ENCODE results near the gene WDR19.

WDR19 gene

DNA sequence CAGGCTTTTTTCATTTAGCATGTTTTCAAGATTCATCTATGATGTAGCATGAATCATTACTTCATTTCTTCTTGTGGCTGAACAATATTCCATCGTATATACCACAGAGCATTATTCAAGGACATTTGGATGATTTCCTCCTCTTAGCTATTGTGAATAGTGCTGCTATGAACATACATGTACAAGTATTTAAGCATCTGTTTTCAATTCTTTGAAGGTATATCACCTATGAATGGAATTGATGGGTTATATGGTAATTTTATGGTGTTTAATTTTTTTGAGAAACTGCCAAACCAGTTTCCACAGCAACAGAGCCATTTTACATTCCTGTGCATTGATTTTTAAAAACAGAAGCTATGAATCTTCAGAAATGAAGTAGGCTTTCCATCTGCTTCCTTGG is 36.1 kb upstream of the WDR19 start:
- Histone ChIP-seq H3K27me3 (ENCODE audit: insufficient read depth, low read length, poor library complexity) (no peaks in the 10 kb centered on the region), H3K4me3 (ENCODE audit: low read depth in 1 of 2, low read length in 2 of 2) (no peak overlapping the region), H3K9ac (ENCODE audit: low read depth, low read length) (no peak overlapping the region), H4K20me1 (ENCODE audit: insufficient read depth, low read length) (no peaks in the 10 kb centered on the region), H2AFZ (ENCODE audit: low read depth, low read length) (no peak overlapping the region), H3K4me2 (ENCODE audit: insufficient read depth, low read length) (no peak overlapping the region), H3K9me3 (ENCODE audit: insufficient read depth, low read length, severe bottlenecking) (no peaks in the 10 kb centered on the region), H3K4me1 (ENCODE audit: insufficient read depth, low read length) (peaks cover 6% of the 10 kb centered on the region), H3K36me3 (ENCODE audit: insufficient read depth, low read length) (no peaks in the 10 kb centered on the region), H3K27ac (ENCODE audit: low read length) (no peak overlapping the region), H3K79me2 (ENCODE audit: insufficient read depth, low read length) (no peaks in the 10 kb centered on the region)
- TF ChIP-seq EZH2 (IDR thresholded peaks at IDR 0.05; ENCODE audit: borderline replicate concordance, low read depth, low read length, severe bottlenecking) = no peak
- TF ChIP-seq, protein P1, sequence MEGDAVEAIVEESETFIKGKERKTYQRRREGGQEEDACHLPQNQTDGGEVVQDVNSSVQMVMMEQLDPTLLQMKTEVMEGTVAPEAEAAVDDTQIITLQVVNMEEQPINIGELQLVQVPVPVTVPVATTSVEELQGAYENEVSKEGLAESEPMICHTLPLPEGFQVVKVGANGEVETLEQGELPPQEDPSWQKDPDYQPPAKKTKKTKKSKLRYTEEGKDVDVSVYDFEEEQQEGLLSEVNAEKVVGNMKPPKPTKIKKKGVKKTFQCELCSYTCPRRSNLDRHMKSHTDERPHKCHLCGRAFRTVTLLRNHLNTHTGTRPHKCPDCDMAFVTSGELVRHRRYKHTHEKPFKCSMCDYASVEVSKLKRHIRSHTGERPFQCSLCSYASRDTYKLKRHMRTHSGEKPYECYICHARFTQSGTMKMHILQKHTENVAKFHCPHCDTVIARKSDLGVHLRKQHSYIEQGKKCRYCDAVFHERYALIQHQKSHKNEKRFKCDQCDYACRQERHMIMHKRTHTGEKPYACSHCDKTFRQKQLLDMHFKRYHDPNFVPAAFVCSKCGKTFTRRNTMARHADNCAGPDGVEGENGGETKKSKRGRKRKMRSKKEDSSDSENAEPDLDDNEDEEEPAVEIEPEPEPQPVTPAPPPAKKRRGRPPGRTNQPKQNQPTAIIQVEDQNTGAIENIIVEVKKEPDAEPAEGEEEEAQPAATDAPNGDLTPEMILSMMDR (IDR thresholded peaks at IDR 0.05; ENCODE audit: borderline replicate concordance, extremely low read depth, low read length, poor library complexity, severe bottlenecking) = no peak
- no peak for DNase-seq
- no peak for ATAC-seq (ENCODE audit: insufficient read depth, low read depth)

DNA sequence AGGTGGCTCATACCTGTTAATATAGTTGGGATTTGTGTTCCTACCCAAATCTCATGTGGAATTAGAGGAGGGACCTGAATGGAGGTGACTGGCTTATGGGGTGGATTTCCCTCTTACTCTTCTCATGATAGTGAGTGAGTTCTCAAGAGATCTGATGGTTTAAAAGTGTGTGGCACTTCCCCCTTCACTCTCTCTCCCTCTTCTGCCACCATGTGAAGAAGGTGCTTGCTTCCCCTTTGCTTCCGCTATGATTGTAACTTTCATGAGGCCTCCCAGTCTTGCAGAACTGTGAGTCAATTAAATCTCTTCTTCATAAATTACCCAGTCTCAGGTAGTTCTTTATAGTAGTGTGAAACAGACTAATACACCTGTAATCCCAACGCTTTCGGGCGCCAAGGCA is 28.3 kb upstream of the WDR19 start:
- TF ChIP-seq, protein P1 (IDR thresholded peaks at IDR 0.05; ENCODE audit: borderline replicate concordance, extremely low read depth, low read length, poor library complexity, severe bottlenecking) = no peak
- TF ChIP-seq EZH2 (IDR thresholded peaks at IDR 0.05; ENCODE audit: borderline replicate concordance, low read depth, low read length, severe bottlenecking) = no peak
- Histone ChIP-seq H4K20me1 (ENCODE audit: insufficient read depth, low read length) (no peaks in the 10 kb centered on the region), H3K9me3 (ENCODE audit: insufficient read depth, low read length, severe bottlenecking) (no peaks in the 10 kb centered on the region), H3K9ac (ENCODE audit: low read depth, low read length) (no peak overlapping the region), H3K4me3 (ENCODE audit: low read depth in 1 of 2, low read length in 2 of 2) (no peak overlapping the region), H3K36me3 (ENCODE audit: insufficient read depth, low read length) (no peaks in the 10 kb centered on the region), H3K27me3 (ENCODE audit: insufficient read depth, low read length, poor library complexity) (no peaks in the 10 kb centered on the region), H3K4me2 (ENCODE audit: insufficient read depth, low read length) (no peak overlapping the region), H2AFZ (ENCODE audit: low read depth, low read length) (no peak overlapping the region), H3K27ac (ENCODE audit: low read length) (no peak overlapping the region), H3K79me2 (ENCODE audit: insufficient read depth, low read length) (no peaks in the 10 kb centered on the region), H3K4me1 (ENCODE audit: insufficient read depth, low read length) (peaks cover 9% of the 10 kb centered on the region)
- DNase-seq (no peak), ATAC-seq (ENCODE audit: insufficient read depth, low read depth) (no peak)

DNA sequence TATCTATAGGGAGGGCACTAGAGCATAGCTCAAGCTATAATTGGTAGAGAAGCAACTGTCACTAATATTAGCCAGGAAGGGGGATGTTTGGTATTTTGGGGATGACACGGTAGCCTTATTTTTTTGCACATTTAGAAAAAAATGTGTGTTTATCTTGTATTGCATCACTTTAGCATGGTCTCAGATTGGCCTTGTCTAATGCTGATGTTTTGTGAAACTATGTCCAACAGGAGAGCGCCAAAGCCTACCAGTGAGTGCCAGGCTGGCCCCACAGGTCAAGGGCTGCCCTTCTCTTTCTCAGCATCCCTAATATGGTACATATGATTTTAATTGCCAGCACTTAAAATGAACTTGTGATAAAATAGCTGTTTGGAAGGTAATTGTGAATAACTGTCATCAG is 24.8 kb upstream of the WDR19 start:
- ATAC-seq (ENCODE audit: insufficient read depth, low read depth) (no peak), DNase-seq (no peak)
- Histone ChIP-seq H3K27ac (ENCODE audit: low read length) (no peak overlapping the region), H4K20me1 (ENCODE audit: insufficient read depth, low read length) (no peaks in the 10 kb centered on the region), H3K79me2 (ENCODE audit: insufficient read depth, low read length) (no peaks in the 10 kb centered on the region), H3K9ac (ENCODE audit: low read depth, low read length) (no peak overlapping the region), H3K4me3 (ENCODE audit: low read depth in 1 of 2, low read length in 2 of 2) (no peak overlapping the region), H3K27me3 (ENCODE audit: insufficient read depth, low read length, poor library complexity) (no peaks in the 10 kb centered on the region), H3K4me1 (ENCODE audit: insufficient read depth, low read length) (no peaks in the 10 kb centered on the region), H2AFZ (ENCODE audit: low read depth, low read length) (no peak overlapping the region), H3K9me3 (ENCODE audit: insufficient read depth, low read length, severe bottlenecking) (no peaks in the 10 kb centered on the region), H3K36me3 (ENCODE audit: insufficient read depth, low read length) (no peaks in the 10 kb centered on the region), H3K4me2 (ENCODE audit: insufficient read depth, low read length) (no peak overlapping the region)
- TF ChIP-seq, protein P1 (IDR thresholded peaks at IDR 0.05; ENCODE audit: borderline replicate concordance, extremely low read depth, low read length, poor library complexity, severe bottlenecking) = no peak

DNA sequence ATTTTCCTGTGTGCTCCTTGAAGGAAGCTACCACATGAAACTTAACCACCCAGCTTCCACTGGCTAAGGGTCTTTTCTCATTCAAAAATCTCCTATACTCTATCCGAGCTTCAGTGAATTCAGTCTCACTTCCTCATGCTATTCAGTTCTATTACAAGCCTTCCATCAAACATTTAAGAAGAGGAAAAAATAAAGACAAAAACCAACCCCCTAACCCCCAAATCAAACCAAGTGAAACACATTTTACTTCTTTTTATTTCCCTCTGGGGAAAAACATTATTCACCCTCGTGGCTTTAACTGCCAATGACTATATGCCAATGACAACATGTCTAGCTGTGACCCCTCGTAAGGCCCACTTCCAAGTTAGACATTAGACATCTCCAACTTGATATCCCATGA is 16.2 kb upstream of the WDR19 start:
- Histone ChIP-seq H3K4me2 (ENCODE audit: insufficient read depth, low read length) (no peak overlapping the region), H3K9me3 (ENCODE audit: insufficient read depth, low read length, severe bottlenecking) (no peaks in the 10 kb centered on the region), H4K20me1 (ENCODE audit: insufficient read depth, low read length) (no peaks in the 10 kb centered on the region), H3K4me3 (ENCODE audit: low read depth in 1 of 2, low read length in 2 of 2) (no peak overlapping the region), H3K27ac (ENCODE audit: low read length) (no peak overlapping the region), H3K79me2 (ENCODE audit: insufficient read depth, low read length) (no peaks in the 10 kb centered on the region), H3K9ac (ENCODE audit: low read depth, low read length) (no peak overlapping the region), H3K4me1 (ENCODE audit: insufficient read depth, low read length) (no peaks in the 10 kb centered on the region), H3K27me3 (ENCODE audit: insufficient read depth, low read length, poor library complexity) (no peaks in the 10 kb centered on the region), H2AFZ (ENCODE audit: low read depth, low read length) (no peak overlapping the region), H3K36me3 (ENCODE audit: insufficient read depth, low read length) (no peaks in the 10 kb centered on the region)
- DNase-seq (no peak), ATAC-seq (ENCODE audit: insufficient read depth, low read depth) (no peak)
- no peak for TF ChIP-seq EZH2 (IDR thresholded peaks at IDR 0.05; ENCODE audit: borderline replicate concordance, low read depth, low read length, severe bottlenecking)
- TF ChIP-seq, protein P1 (IDR thresholded peaks at IDR 0.05; ENCODE audit: borderline replicate concordance, extremely low read depth, low read length, poor library complexity, severe bottlenecking) = no peak
